ENCODE data around the gene ZNF593. TPM values are rescaled to one million over a fixed set of nuclear protein-coding genes. Genes with fewer than 3 reads are reported as not detected.

Gene ZNF593
- total and polyA plus RNA-seq, 10 of the 15 experiments (the other 5 are each of a cell fraction or from before 2014, with no cell fraction given), result 7.7 to 156 (median 51.0) TPM

GRCh38 chr1:26189751-26190275, 20.1 kb downstream of the ZNF593 start:
- TF ChIP-seq STAT3 (IDR thresholded peaks at IDR 0.05; ENCODE audit: low read depth, low read length), result no peak
- TF ChIP-seq E4F1 (IDR thresholded peaks at IDR 0.05; ENCODE audit: borderline replicate concordance, partially characterized antibody), result no peak
- TF ChIP-seq TCF7 (IDR thresholded peaks at IDR 0.05; ENCODE audit: borderline replicate concordance), result no peak
- no peak for TF ChIP-seq ZNF622 (IDR thresholded peaks at IDR 0.05)
- no peak for TF ChIP-seq KLF5 (IDR thresholded peaks at IDR 0.05; ENCODE audit: partially characterized antibody)
- no peak for TF ChIP-seq NR2C2 (IDR thresholded peaks at IDR 0.05; ENCODE audit: borderline replicate concordance, control insufficient read depth, insufficient read length, low read depth)
- no peak overlapping the region for H2AFZ ChIP-seq (ENCODE audit: control insufficient read depth, low read depth, low read length)
- H3K9ac ChIP-seq (ENCODE audit: control insufficient read depth, insufficient read depth, low read length), result no peak overlapping the region
- no peaks in the 10 kb centered on the region for H4K20me1 ChIP-seq (ENCODE audit: control insufficient read depth, insufficient read depth)
- ATAC-seq, result no peak
- no peak for DNase-seq (ENCODE audit: low read depth, low spot score)
- H3K9me3 ChIP-seq (replicated peaks; ENCODE audit: control insufficient read depth, insufficient read depth, low read length), result no peaks in the 10 kb centered on the region
- H3K4me3 ChIP-seq, result no peak overlapping the region
- POLR2A ChIA-PET, result no interaction called here
- RAD21 ChIA-PET (ENCODE audit: unreplicated experiment), result no interaction called here
- CTCF ChIA-PET, result interaction anchor here (1.1 to 1.4 kb wide), 4 partner anchors 10 to 46 kb away, joined by 3 read pairs; partner anchors contain the start of gene ZNF593
- SMC1A ChIA-PET (ENCODE audit: uncharacterized antibody, unreplicated experiment), result interaction anchor here (0.7 kb wide), 1 partner anchor 44 kb away, joined by 3 read pairs; no protein-coding TSS in a partner anchor
- no peak overlapping the region for H3K27ac ChIP-seq (ENCODE audit: control insufficient read depth, insufficient read depth)
- H3K79me2 ChIP-seq (ENCODE audit: control insufficient read depth, insufficient read depth, low read length), result no peaks in the 10 kb centered on the region
- BruUV-seq (replicated peaks), result no TSS peak
- H3K27me3 ChIP-seq (replicated peaks in 1 of 2; ENCODE audit: control insufficient read depth in 2 of 2, insufficient read depth in 2 of 2, low read length in 1 of 2), result no peaks in the 10 kb centered on the region
- no peaks in the 10 kb centered on the region for H3K36me3 ChIP-seq (ENCODE audit: control insufficient read depth in 2 of 2, insufficient read depth in 2 of 2, low read length in 1 of 2)
- H3K4me1 ChIP-seq (ENCODE audit: control insufficient read depth, insufficient read depth, low read length), result no peaks in the 10 kb centered on the region
- no peak overlapping the region for H3K4me2 ChIP-seq (ENCODE audit: control insufficient read depth, insufficient read depth)
- FAIRE-seq, result no peak
- in situ Hi-C loops (cut with MboI), result no loop called here
- intact Hi-C loops (cut with micrococcal nuclease; ENCODE audit: unreplicated experiment), result no loop called here
- whole genome bisulfite sequencing (ENCODE audit: insufficient coverage, insufficient replicate concordance, low lambda C conversion rate, missing lambda C conversion rate), result 55% methylated on average over 7 of the region's 7 CpGs
